ENCODE data around the gene PCDH12.

- TF ChIP-seq, protein P1, sequence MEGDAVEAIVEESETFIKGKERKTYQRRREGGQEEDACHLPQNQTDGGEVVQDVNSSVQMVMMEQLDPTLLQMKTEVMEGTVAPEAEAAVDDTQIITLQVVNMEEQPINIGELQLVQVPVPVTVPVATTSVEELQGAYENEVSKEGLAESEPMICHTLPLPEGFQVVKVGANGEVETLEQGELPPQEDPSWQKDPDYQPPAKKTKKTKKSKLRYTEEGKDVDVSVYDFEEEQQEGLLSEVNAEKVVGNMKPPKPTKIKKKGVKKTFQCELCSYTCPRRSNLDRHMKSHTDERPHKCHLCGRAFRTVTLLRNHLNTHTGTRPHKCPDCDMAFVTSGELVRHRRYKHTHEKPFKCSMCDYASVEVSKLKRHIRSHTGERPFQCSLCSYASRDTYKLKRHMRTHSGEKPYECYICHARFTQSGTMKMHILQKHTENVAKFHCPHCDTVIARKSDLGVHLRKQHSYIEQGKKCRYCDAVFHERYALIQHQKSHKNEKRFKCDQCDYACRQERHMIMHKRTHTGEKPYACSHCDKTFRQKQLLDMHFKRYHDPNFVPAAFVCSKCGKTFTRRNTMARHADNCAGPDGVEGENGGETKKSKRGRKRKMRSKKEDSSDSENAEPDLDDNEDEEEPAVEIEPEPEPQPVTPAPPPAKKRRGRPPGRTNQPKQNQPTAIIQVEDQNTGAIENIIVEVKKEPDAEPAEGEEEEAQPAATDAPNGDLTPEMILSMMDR (IDR thresholded peaks at IDR 0.05), result no peak
- TF ChIP-seq EZH2phosphoT487 (IDR thresholded peaks at IDR 0.05) (no peak), EZH2 (IDR thresholded peaks at IDR 0.05) (no peak)
Observed at GRCh38 chr5:142007237-142007544, 49.2 kb upstream of the PCDH12 start.

Measured in neural progenitor cell (in vitro differentiated cells).